Fibroblast of peridontal ligament (primary cell): ENCODE measurements around the gene ADGRG2.
"Not testable (repeated sequence)": the region's sequence is repeated elsewhere in the genome, so short reads cannot be mapped to it uniquely, and the experiment has no call there.

Experiments used
- DNase-seq: peaks from one replicate; pipeline ENCODE4 v3.0.0-alpha.2; 2010; ENCODE audit errors: extremely low read depth

ADGRG2 gene

DNA sequence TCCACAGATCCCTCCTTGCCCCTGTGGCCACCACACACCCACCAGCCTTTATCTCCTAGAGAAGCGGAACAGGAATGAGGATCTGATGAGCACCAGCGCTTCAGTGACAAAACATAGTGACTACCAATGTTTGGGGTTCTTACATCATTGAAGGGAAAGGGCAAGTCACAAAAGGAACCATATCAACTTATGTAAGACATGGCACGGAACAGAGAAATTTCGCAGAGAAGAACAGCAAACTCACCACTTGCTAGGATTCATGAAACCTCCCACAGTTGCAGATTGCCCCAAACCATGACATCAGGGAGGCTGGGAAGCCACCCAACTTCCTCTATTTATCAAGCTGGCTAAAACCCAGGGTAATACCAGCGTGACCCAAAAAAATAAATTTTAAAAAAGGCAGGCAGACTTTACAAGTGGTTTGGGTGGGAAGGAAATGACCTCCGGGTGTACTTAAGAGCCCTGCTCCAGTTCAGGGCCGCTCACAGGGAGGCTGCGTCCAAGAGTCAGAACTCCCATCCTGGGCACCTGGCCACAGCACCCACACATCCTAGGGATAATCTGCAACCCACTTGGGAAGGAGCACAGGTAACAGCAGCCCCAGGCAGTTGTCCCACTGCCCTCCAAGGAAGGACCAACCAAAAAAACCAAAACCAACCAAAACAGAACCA, 36.0 kb downstream of the ADGRG2 start:
- no peak for DNase-seq

DNA sequence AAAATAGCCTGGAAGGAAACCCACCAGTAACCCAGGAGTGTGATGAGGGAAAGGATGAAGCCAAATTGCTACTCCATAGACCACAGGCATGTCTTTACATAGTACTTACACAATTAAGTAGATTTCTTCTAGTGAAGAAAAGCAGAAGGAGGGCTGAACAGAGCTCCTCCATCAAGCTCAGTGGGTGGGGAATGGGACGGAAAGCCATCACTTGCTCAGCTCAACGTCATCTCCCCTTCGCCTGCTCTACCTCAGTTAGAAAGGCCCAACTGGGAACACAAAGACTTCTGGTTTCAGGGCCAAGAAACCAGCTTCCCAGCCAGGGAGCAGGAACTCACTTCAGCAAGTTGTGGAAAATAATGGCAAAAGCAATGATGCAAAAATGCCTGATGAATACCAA, 36.6 kb downstream of the ADGRG2 start:
- no peak for DNase-seq

DNA sequence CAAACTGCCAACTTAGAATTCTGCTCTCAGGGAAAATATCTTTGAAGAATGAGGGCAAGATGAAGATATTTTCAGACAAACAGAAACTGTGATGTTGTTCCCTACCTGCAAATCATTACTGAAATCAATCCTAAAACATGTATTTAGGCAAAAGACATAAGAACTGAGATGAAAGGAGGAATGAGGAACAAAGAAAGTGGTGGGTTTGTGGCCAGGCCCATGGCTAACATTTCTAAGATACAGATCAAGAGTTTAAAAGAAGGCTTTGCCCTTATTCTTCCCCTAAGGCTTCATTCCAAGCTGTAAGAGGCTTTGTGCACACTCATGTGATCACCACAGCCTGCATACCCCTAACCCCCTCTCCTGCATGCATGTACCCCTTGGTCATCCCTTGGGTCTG, 46.5 kb downstream of the ADGRG2 start:
- DNase-seq, result no peak

DNA sequence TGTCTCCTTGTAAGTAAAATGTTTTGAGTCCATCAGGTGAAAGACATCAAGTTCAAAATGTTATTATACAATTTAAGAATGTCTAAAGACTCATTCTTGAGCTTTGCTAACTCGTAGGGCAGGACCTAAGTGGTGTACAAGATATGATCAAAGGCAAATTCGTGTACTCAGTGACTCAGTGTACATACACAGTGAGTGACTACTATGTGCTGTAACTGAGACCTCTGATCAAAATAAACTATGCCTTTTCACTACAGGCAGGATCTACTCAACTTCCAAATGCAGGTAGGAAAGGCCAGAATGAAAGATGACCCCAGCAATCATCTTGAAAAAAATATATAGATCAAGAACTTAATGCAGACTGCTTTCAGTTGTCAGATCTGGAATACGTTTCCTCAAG, 49.9 kb downstream of the ADGRG2 start:
- no peak for DNase-seq

DNA sequence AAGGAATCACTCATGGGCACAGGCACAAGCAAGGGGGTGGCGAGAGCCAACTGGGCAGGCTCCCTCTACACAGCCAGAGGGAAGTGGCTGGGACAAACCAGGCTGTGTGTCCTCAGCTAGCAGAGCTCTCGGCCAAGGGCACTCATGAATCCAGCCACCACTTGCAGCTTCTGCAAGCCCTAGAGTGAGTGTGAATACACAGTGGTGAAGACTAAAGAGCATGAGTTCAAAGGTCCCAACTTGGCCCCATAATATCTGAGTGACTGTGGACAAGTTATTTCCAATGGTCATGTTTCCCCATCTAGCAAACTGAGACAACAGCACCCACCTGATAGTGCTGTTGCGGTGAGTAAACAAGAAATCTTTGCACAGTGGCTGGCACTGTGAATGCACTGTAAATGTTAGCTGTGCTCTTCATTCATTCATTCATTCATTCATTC, 51.7 kb downstream of the ADGRG2 start:
- no peak for DNase-seq

DNA sequence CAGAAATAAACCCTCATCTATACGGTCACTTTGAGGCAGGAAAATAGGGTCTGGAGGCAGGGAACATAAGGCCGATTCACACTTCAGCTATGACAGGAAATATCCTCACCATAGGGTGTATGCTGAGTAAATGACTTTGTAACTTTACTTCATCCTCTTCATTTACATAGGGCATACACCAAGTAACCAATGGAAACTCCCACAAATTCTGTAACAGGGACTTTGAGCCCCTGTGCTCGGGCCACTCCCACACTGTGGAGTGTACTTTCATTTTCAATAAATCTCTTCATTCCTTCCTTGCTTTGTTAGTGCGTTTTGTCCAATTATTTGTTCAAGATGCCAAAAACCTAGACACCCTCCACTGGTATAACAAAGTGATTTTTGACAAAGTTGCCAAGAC, 55.3 kb downstream of the ADGRG2 start:
- not testable (repeated sequence) for DNase-seq

DNA sequence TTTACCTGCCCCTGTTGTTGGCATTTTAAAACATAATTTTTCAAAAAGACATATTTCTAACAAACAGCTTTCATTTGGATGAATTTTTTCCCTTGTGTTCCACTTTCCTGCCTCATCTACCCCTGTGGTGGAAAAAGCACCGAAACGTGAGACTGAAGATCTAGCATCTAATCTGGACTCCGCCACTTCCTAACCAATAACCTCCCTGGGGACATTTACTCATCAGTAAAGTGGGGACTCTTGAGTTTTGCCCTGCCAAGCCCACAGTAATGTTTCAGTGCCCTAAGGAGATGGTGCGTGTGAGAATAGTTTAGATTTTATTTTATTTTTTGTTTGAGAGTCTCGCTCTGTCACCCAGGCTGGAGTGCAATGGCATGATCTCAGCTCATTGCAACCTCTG, 56.7 kb downstream of the ADGRG2 start:
- DNase-seq, result no peak

DNA sequence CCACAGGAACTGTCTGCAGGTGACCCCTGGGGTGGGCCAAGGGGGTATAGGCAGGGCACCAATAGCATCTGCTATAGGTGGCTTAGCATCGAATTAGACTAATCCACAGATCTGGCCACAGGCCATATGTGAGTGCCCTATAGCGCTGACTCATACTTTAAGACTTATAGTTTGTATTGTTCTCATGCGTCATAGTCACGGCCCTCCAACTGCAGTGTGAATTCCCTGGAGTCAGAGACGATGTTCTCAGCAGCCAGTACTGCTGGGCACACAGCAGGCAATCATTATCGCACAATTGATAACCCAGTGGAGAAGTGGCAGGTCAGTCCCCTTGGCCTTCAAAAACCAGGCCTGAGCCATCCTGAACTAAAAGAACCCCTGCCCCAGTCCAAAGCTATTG, 58.1 kb downstream of the ADGRG2 start:
- DNase-seq, result no peak

DNA sequence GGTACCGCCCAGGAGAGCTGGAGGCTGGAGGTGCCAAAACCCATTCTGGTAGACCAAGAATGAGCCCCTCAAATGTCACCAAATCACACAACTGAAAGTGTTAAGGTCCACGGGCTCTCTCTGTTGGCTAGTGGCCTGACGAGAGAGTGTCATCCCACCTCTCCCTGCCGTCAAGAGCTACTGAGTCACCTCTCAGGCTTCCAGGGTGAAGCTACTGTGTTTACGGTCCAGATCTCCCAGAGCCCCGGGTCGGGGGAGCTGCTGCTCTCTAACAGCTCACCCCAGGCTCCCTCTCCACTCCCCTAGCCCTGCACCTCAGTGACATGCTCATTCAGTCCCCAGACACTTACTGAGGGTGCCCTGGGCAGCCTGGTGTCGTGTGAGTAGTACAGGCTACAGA, 59.2 kb downstream of the ADGRG2 start:
- DNase-seq, result no peak

DNA sequence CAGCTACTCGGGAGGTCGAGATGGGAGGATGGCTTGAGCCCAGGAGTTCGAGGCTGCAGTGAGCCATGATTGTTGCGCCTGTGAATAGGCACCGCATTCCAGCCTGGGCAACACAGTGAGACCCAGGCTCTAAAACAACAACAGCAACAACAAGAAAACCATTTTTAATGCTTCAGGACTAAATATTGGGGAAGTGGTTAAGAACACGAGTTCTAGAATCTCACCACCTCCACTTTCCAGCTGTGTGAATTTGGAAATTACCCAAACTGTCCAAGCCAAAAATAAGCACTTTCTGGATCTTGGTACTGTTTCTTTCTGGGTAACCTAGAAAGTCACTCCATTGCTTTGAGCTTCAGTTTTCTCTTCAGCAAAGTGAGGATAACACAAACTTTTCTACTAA, 63.2 kb downstream of the ADGRG2 start:
- no peak for DNase-seq

DNA sequence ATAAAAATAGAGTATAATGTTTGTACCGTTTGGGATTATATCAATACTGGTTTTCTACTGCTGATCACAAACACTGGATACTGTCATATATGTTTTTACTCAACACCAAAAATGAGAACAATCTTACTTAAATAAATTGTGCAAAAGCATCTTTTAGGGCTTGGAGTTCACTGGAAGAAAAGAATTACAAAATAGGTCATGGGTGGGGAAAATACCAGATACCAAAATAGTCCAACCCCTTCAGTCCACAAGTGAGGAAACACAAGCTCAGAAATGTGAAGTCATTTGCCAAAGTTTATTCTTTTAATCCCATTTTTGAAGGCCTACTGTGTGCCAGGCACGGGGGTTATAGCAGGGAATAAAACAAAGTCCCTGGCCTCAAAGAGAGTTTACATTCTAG, 64.4 kb downstream of the ADGRG2 start:
- DNase-seq, result no peak

DNA sequence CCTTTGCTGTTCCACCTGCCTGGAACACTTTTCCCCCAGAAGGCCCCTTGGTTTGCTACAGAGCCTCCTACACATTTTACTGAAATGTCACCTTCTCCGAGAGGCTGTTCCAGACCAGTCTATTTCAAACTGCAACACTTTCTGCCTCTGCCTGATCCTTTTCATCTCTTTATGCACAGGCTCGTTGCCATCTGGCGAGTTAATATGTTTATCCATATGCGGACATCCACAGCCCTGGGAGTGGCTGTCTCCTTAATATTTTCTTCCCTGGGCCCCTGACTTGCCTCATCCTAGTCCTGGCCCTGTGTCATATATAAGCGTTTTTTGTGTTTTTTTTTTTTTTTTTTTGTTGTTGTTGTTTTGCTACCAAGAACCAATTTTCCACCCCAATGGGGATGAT, 73.2 kb downstream of the ADGRG2 start:
- no peak for DNase-seq

DNA sequence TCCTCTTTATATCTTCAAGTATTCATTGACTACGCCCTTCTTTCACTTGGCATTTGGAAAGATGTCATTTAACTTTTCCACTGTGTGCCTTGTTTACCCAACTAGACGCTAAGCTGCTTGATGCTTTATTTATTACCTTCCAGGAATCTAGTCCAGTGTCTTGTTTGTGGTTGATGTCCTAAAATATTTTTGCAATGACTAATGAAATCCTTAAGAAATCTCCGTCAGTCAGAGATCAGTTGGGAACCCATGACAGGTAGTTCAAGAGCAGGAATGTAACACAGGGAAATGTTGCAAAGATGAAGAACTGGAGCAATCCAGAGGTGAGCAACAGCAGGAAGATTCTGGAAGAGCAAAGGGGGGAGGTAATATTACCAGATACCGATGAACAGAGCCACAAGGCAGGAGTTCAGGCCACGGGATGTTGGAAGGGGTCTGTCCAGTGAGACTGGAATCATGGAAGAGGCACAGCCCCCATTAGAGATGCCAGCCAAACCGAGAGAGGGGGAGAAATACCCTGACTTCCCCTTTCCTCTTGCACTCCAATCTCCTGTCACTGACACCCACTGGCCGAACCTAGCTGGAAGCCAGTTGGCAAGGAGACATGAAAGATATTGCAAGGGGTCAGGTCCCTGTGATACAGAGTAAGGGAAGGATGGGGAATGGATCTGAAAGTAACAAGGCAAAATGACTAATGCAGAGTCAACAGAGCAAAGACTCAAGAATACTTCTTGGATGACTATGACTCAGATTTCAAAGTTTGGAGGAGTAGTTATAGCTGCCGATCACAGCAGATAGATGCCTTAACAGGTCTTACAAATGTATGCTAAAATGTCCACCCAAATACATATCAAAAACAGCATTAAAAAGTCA, 75.7 kb downstream of the ADGRG2 start:
- peak; percentile 27 for DNase-seq

DNA sequence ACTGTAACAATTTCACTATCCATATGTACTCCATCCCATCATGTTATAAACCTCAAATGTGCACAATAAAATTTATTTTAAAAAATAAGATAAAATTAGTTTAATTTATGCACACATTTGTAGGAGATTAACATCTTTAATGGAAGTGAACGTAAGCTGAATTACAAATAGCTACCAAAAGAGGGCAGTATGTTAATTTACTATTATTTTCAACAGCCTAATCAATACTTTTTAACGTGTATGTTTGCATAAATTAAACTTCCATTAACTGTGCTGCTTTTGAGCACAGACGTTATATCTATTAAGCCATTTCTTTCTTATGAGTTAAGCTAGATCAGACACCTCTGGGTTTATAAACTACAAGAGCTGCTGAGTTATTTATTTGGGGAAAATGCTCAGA, 81.9 kb downstream of the ADGRG2 start:
- peak; percentile 22 for DNase-seq

DNA sequence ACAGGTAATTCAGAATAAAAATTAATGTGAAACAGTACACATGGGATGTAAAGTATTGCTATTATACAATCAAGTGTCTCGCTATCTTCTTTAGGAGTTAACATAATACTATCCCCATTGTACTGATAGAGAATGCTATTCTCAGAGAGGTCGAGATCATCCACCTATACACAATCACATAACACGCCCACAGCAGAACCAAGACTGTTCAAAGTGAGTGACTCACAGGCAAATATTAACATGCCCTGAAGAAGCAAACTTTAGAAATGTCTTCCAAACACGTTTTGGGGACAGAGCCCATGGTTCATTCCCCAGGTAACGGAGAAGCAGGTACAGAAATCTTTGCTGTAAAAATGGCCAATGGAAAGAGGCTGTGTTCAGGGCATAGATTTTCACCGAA, 88.2 kb downstream of the ADGRG2 start:
- no peak for DNase-seq

DNA sequence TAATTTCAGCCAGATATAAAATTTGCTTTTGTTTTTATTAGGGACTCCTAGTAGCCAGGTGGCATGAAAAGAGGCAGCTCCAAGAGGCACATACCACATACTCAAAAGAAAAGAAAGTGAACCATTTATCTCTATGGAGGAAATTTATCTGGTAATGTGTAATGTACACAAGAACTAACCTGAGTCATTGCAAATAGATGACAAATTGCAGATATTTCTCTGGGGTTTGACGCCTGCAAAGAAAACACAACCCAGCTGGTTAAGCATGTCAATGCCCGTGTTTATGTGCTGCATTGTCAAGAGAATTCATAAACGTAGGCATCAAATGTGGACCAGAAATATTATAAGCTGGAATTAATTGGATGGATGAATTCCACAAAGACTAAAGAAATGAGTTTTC, 91.5 kb downstream of the ADGRG2 start:
- DNase-seq, result no peak

DNA sequence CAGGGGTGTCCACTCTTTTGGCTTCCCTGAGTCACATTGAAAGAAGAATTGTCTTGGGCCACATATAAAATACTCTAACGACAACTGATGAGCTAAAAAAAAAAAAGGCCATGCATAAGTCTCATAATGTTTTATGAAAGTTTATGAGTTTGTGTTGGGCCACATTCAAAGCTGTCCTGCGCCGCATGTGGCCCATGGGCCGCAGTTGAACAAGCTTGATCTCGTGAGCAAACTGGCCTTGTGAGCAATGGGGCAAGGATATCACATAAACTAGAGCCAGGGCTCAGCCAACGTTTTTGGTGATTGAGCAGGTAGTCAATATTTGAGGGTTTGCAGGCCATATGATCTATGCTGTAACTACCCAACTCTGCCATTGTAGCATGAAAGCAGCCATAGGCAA, 93.7 kb downstream of the ADGRG2 start:
- no peak for DNase-seq

DNA sequence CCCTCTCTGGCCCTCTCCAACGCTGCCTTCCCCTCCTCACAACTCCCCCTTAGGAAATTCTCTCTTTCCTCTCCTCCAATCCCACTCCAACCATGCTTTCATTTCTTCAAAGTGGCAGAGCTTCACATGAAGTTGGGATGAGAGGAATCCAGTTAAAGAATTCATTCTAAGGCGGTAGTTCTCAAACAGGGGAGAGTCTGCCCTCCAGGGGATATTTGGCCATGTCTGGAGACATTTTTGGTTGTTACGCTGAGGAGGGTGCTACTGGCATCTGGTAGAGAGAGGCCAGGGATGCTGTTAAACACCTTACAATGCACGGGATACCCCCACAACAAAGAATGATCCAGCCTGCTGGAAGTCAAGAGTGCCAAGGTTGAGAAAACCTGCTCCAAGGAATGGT, 97.9 kb downstream of the ADGRG2 start:
- no peak for DNase-seq

DNA sequence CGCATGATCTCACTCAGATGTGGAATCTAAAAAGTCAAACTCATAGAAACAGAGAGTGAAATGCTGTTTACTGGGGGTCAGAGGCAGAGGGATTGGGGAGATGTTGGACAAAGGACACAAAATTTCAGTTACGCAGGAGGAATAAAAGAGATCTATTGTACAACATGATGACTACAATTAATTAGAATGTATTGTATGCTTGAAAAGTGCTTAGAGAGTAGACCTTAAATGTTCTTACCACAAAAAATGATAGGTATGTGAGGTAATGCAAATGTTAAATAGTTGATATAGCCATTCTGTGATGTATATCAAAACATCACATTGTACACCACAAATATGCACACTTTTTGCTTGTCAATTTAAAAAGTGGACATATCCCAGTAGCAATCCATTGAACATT, 102.3 kb downstream of the ADGRG2 start:
- DNase-seq, result no peak

DNA sequence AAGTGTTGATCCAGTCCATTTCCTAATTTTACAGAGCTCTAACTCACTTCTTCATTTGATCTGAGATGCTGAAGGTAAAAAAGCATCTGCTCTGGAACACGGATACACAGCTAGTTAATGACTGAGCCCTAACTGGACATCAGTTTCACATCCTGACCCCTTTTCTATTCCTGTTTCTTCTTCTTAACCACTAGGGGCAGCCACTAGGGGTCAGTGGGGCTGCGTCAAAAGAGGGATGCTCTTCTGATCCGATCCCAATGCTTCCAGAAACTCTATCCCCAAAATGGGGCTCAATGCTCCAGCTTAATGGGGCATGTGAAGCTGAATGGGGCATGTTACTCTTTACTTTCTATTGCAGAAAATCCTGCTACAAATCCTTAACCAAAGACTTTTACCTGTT, 105.0 kb downstream of the ADGRG2 start:
- DNase-seq, result peak; percentile 16

DNA sequence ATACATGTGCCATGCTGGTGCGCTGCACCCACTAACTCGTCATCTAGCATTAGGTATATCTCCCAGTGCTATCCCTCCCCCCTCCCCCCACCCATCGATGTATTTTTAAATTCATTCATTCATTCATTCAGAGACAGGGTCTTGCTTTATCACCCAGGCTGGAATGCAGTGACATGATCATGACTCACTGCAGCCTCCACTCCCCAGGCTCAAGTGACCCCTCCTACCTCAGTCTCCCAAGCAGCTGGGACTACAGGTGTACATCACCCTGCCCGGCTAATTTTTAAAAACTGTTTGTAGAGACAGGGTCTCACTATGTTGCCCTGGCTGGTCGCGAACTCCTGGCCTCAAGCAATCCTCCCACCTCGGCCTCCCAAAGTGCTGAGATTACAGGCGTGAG, 105.7 kb downstream of the ADGRG2 start:
- not testable (repeated sequence) for DNase-seq

DNA sequence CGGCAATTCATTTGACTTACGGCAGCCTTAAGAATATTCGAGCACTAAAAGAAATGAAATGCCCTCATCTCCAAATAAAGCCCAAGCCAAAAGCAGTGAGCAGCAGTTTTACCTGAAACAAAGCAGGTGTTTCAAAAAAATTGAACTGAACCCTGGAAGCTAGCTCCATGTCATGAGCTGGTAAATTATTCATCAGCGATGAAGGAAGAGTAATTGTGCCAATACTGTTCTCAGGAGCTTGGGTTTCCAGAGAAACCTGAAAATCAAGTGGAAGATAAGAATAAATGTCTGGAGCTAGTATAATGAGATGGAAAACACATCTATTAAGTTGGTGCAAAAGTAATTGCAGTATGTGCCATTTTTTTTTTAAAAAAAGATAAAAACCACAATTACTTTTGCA, 114.4 kb downstream of the ADGRG2 start:
- DNase-seq, result no peak

DNA sequence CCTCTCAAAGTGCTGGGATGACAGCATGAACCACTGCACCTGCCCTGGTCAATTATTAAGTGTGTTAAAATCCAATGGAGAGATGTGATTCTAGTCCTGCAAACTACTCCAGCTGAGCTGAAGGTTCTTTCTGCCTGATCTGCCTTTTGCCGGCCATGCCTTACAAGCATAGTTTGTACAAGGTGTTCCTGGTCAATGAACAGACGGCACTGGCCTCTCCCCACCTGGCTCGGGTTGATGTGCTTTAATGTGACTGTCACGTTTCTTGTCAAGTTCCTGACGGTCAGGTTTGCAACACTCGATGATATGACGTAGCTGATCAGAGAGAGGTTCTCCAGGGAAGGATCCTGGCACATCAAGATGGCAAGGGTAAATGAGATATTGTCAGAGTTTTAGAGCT, 115.3 kb downstream of the ADGRG2 start:
- DNase-seq, result no peak
